Measurements from ENCODE around the gene GOLGA2.
A peak's percentile ranks its signal among the peaks of the same experiment; 100 is the strongest.

Gene GOLGA2

GRCh38 chr9:128275198-128276007 lies at the start of gene GOLGA2:
Gene GOLGA2, minus strand, starts transcription at chr9:128276007. Its CDS starts 31 bp downstream, at chr9:128275976.
- no peak for DNase-seq

GRCh38 chr9:128324401-128324800 lies 48.6 kb upstream of the GOLGA2 start:
- DNase-seq: no peak

DNA sequence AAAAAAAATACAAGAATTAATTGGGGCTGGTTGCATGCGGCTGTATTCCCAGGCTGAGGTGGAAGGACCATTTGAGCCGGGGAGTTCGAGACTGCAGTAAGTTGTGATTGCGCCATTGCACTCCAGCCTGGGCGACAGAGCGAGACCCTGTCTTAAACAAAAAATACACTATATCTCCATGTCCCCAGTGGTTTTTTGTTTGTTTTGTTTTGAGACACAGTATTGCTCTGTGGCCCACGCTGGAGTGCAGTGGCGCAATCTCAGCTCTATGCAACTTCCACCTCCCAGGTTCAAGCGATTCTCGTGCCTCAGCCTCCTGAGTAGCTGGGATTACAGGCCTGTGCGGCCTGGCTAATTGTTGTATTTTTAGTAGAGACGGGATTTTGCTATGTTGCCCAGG lies 48.0 kb upstream of the GOLGA2 start:
- no peak for DNase-seq

DNA sequence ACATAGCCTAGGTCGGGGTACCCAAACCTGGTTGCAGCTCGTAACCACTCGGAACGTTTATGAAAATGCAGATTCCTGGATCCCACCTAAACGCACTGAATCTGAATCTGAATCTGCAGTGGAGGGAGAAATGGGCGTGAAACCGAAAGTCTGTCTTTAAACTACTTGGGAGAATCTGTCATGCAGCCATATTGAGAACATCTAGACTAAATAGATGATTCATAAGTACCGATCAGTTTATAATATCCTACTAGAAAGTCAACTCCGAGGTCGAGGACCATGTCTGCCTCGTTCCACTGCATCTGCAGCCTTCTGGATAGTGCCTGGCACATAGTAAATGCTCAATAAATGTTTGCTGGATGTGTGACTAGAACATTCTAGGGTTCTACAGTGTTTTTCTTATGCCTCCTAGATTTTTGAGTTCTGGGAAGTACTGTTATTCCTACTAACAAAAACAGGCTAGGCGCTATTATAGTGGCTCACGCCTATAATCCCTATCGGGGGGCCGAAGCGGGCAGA lies 47.5 kb upstream of the GOLGA2 start:
- DNase-seq: no peak

- peak; percentile 97 for DNase-seq
These were observed 46.8 kb upstream of the GOLGA2 start, which contains the start of the genes COQ4 and TRUB2 for GRCh38 chr9:128322404-128323211. Gene COQ4, plus strand, starts transcription at chr9:128322839. Its CDS starts 20 bp downstream, at chr9:128322859. Gene TRUB2, minus strand, starts transcription at chr9:128322447. Its CDS starts 39 bp downstream, at chr9:128322408.

DNA sequence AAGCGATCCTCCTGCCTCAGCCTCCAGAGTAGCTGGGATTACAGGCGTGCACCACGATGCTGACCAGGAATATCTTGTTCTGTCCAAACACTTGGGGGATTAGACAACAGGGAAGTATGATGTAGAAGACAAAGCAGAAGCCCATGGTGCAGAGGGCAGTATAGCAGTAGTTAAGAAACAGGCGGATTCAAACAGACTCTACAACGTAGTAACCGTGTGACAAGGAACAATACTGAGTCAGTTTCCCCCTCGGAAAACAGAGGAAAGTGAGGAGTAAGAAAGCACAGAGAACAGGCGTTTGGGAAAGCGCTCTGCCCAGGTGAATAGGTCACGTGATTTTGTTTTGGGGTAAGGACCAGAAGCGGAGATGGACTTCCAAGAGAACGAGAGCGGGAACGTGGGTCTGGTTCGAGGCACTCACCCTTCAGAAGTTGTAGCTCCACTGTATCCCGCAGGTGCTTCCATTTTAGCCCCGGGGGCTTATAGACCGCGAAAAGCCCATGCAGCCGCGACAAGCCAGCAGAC lies 46.1 kb upstream of the GOLGA2 start:
- DNase-seq: peak; percentile 71

GRCh38 chr9:128321343-128321742 lies 45.5 kb upstream of the GOLGA2 start:
- no peak for DNase-seq

DNA sequence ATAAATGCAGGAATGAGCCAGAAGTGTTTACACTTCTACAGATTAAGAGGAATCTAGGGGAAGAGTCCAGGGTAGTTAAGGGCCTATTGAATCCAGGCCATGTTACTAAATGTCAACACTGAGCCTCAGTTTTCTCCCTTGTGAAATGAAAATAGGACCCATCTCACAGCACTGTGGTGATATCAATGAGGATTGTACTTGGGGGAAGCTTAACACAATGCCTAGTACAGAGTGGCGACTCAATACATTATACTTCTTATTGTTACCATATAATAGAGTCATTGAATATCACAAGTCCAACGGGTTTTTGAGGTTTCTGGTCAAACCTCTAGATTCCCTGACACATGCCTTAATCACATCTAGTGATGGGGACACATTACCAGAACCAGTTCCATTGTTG lies 41.8 kb upstream of the GOLGA2 start:
- DNase-seq: no peak

DNA sequence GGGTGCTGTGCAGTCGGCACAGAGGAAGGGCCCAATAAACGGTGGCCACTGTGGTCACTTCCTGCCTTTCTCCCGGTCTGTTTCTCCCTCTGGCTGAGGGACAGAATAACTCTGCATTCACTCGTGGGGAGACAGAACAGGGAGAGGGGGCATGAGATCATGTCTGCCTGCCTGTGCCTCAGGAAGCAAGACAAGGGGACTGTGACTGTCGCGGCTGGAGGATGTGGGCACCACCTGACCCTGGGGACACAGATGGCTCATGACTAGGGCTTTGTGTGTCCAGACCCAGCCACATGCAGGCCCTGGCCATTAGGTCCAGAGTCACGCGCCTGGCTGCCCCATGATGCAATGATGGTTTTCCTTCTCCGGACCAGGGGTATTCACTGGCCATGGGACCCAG lies 40.6 kb upstream of the GOLGA2 start:
- DNase-seq: no peak

- DNase-seq: no peak
These were observed 38.9 kb upstream of the GOLGA2 start for GRCh38 chr9:128314697-128315096.

DNA sequence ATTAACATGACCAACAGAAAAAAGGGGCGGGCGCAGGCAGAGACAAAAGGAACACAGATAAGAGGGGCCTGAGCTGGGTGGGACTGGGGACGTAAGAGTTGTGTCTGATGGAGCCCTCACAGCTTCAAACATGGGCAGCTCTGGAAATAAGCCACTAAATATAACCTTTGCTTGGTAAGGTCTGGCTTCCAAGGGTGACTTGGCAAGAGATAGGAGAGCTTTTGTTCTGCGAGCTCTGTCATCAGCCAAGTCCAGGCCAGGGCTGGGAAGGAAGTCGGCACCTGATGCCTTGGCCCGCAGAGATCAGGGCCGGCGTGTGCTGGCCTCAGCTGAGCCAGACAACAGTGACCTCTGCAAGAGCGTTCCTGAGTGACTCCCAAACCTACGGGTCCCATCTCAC lies 34.7 kb upstream of the GOLGA2 start:
- DNase-seq: no peak

GRCh38 chr9:128309551-128309950 lies 33.7 kb upstream of the GOLGA2 start:
- DNase-seq: no peak

DNA sequence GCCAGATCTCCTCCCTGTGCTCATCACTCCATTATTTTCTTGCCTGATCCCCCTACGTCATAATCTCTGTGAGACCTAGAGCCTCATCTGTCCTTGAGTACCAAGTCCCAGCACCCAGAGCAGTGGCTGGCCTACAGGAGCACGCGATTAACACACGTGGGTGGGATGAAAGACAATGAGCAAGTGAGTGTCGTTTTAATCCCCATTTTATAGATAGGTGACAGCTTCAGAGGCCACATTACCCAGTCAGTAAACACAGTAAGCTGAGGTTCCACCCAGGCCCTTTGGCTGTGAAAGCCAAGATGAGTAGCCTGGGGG lies 29.1 kb upstream of the GOLGA2 start:
- DNase-seq: no peak

GRCh38 chr9:128304136-128304970 lies 28.5 kb upstream of the GOLGA2 start:
- DNase-seq: no peak

- DNase-seq: no peak
These were observed 23.0 kb upstream of the GOLGA2 start for GRCh38 chr9:128298535-128299482.

DNA sequence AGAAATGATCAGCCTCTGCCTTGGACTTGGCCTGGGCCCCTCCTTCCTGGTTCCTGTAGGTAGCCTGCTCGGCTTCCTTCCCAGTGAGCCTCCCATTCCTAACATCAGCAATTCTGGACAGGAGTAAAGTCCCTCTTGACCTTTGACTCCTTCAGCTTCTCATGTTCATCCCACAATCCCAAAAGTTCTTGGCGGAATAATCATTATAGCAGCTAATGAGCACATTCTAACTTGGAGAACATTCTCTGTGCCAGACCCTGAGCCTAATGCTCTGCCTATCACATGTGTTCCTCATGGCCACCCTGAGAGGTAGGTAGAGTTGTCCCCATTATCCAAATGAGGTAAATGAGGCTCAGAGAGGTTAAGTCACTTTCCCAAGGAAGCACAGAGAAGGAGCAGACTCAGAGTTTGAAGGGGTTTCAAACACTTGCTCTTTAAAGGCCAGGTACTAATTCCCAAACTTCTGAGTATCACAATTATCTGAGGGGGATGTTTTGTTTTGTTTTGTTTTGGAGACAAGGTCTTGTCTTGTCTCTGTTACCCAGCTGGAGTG lies 21.5 kb upstream of the GOLGA2 start:
- DNase-seq: no peak

DNA sequence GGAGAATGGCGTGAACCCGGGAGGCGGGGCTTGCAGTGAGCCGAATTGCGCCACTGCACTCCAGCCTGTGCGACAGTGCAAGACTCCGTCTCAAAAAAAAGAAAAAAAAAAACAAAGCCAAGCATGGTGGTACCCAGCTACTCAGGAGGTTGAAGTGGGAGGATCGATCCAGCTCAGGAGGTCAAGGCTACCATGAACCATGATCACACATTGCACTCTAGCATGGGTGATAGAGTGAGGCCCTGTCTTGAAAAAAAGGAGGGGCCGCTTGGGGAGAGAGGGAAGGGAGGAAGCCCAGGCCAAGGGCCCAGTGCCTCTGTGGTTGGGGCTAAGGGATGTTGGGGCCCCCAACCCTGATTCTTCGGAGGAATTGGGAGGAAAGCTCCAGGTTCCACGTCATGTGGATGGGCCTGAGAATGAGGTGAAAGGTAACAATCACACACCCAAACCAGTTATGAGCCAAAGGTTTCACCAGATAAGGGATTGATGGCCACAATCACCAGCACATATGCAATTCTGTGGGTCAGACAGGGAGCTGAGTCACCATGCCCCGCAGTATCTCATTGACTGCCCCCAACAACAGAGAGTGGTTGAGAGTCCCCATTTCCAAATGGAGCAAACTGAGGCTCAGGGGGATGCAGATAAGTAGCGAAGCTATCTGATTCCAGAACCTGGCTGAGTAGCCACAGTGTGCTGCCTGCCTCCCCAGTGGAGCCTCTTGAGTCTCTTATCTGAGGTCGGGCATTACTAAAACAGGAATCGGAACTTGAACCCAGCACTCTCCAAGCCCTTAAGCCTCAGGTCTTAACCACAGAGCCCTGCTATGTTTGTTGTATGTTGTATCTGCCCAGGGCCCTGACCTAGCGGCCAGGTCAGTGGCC lies 20.8 kb upstream of the GOLGA2 start:
- no peak for DNase-seq

GRCh38 chr9:128294142-128294541 lies 18.3 kb upstream of the GOLGA2 start:
- no peak for DNase-seq

DNA sequence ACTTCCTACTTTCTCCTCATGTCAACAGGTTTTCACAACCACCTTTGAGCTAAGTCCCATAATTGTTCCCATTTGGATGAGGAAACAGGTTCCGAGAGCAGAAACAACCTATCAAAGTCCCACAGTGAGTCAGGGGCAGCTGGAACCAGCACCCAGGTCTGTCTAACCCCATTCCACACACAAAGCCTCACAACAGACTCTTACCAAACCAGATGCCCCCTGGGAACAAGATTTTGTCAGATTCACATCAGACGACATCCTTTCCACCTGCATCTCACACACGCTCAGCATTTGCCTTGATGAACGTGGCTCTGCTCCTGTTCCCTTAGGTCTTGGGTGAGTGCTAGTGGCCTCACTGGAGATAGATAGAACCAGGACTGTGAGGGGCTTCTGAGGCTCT lies 17.3 kb upstream of the GOLGA2 start:
- no peak for DNase-seq

DNA sequence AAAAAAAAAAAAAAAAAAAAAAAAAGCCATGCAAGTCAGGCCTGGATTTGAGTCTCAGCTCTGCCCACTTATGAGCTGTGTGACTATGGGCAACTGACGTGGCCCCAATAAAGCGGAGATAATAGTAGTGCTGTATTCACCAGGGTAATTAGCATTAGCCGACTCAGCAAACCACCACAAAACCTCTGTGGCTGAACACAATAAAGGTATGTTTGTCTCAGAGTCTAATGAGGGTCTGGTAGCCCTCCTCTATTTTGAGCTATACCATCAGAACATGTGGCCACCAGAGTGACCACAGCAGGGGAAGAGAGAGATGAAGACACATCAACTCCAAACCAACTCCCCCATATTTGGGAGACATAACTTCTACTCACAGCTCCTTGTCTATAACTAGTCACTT lies 16.2 kb upstream of the GOLGA2 start:
- no peak for DNase-seq

Measured in NCI-H774 (cell line).